ENCODE results near the gene BCAN.

BCAN gene

GRCh38 chr1:156645056-156645455, 3.1 kb downstream of the BCAN start:
- Histone ChIP-seq H3K9me3 (ENCODE audit: control insufficient read depth, insufficient read depth, low read length) (no peaks in the 10 kb centered on the region), H3K9me2 (replicated peaks; ENCODE audit: control insufficient read depth, low read length) (no peaks in the 10 kb centered on the region), H3K27me3 (ENCODE audit: control insufficient read depth, low read length) (peaks cover 69% of the 10 kb centered on the region), H4K20me1 (ENCODE audit: control insufficient read depth, insufficient read depth, low read depth, low read length) (0 out of 2 replicates have a peak, but pooled peaks cover 2% of the 10 kb centered on the region), H3K4me1 (ENCODE audit: control insufficient read depth, low read length) (peaks cover 8% of the 10 kb centered on the region), H3F3A (ENCODE audit: control insufficient read depth, insufficient read depth) (no peaks in the 10 kb centered on the region), H3K36me3 (ENCODE audit: control insufficient read depth, low read length) (no peaks in the 10 kb centered on the region), H3K79me2 (ENCODE audit: control insufficient read depth, low read length) (no peaks in the 10 kb centered on the region), H3K4me3 (ENCODE audit: low read length) (no peak overlapping the region), H3K27ac (ENCODE audit: low read depth, low read length) (no peak overlapping the region), H3K4me2 (ENCODE audit: low read length) (no peak overlapping the region)
- TF ChIP-seq, protein P1, sequence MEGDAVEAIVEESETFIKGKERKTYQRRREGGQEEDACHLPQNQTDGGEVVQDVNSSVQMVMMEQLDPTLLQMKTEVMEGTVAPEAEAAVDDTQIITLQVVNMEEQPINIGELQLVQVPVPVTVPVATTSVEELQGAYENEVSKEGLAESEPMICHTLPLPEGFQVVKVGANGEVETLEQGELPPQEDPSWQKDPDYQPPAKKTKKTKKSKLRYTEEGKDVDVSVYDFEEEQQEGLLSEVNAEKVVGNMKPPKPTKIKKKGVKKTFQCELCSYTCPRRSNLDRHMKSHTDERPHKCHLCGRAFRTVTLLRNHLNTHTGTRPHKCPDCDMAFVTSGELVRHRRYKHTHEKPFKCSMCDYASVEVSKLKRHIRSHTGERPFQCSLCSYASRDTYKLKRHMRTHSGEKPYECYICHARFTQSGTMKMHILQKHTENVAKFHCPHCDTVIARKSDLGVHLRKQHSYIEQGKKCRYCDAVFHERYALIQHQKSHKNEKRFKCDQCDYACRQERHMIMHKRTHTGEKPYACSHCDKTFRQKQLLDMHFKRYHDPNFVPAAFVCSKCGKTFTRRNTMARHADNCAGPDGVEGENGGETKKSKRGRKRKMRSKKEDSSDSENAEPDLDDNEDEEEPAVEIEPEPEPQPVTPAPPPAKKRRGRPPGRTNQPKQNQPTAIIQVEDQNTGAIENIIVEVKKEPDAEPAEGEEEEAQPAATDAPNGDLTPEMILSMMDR (IDR thresholded peaks at IDR 0.05; ENCODE audit: low read depth, low read length, poor library complexity, severe bottlenecking), result no peak
- no peak for TF ChIP-seq EZH2phosphoT487 (IDR thresholded peaks at IDR 0.05; ENCODE audit: borderline replicate concordance, low read length)

- Histone ChIP-seq H3K4me2 (ENCODE audit: low read length) (no peak overlapping the region), H3K4me1 (ENCODE audit: control insufficient read depth, low read length) (peaks cover 8% of the 10 kb centered on the region), H3K9me2 (replicated peaks; ENCODE audit: control insufficient read depth, low read length) (no peaks in the 10 kb centered on the region), H3K4me3 (ENCODE audit: low read length) (no peak overlapping the region), H3K27ac (ENCODE audit: low read depth, low read length) (no peak overlapping the region), H4K20me1 (ENCODE audit: control insufficient read depth, insufficient read depth, low read depth, low read length) (0 out of 2 replicates have a peak, but pooled peaks cover 2% of the 10 kb centered on the region), H3K36me3 (ENCODE audit: control insufficient read depth, low read length) (no peaks in the 10 kb centered on the region), H3K27me3 (ENCODE audit: control insufficient read depth, low read length) (peaks cover 65% of the 10 kb centered on the region), H3K79me2 (ENCODE audit: control insufficient read depth, low read length) (no peaks in the 10 kb centered on the region), H3K9me3 (ENCODE audit: control insufficient read depth, insufficient read depth, low read length) (no peaks in the 10 kb centered on the region), H3F3A (ENCODE audit: control insufficient read depth, insufficient read depth) (no peaks in the 10 kb centered on the region)
- no peak for TF ChIP-seq EZH2phosphoT487 (IDR thresholded peaks at IDR 0.05; ENCODE audit: borderline replicate concordance, low read length)
- TF ChIP-seq, protein P1 (IDR thresholded peaks at IDR 0.05; ENCODE audit: low read depth, low read length, poor library complexity, severe bottlenecking), result no peak
Measured at GRCh38 chr1:156645666-156646065, 3.7 kb downstream of the BCAN start.

- no peak for TF ChIP-seq EZH2phosphoT487 (IDR thresholded peaks at IDR 0.05; ENCODE audit: borderline replicate concordance, low read length)
- TF ChIP-seq, protein P1 (IDR thresholded peaks at IDR 0.05; ENCODE audit: low read depth, low read length, poor library complexity, severe bottlenecking), result no peak
- Histone ChIP-seq H3K4me1 (ENCODE audit: control insufficient read depth, low read length) (peaks cover 8% of the 10 kb centered on the region), H3F3A (ENCODE audit: control insufficient read depth, insufficient read depth) (no peaks in the 10 kb centered on the region), H3K27ac (ENCODE audit: low read depth, low read length) (no peak overlapping the region), H4K20me1 (ENCODE audit: control insufficient read depth, insufficient read depth, low read depth, low read length) (0 out of 2 replicates have a peak, but pooled peaks cover 2% of the 10 kb centered on the region), H3K79me2 (ENCODE audit: control insufficient read depth, low read length) (no peaks in the 10 kb centered on the region), H3K9me2 (replicated peaks; ENCODE audit: control insufficient read depth, low read length) (no peaks in the 10 kb centered on the region), H3K36me3 (ENCODE audit: control insufficient read depth, low read length) (no peaks in the 10 kb centered on the region), H3K4me3 (ENCODE audit: low read length) (no peak overlapping the region), H3K9me3 (ENCODE audit: control insufficient read depth, insufficient read depth, low read length) (no peaks in the 10 kb centered on the region), H3K4me2 (ENCODE audit: low read length) (no peak overlapping the region), H3K27me3 (ENCODE audit: control insufficient read depth, low read length) (peaks cover 58% of the 10 kb centered on the region)
Measured at GRCh38 chr1:156646738-156647211, 4.9 kb downstream of the BCAN start.
